BLaER1 treated with 17β-estradiol and CSF1 and Interleukin-3, amounts not matched to agents 10 nM and 100 nM (cell line): ENCODE results near the gene RARS2.

Experiments used
- H3K27ac ChIP-seq, 11 experiments: shearing (Covaris generic); formaldehyde crosslinking; 2 replicates each; pipeline ENCODE4 v1.8.1; 2022
- H3K27me3 ChIP-seq, 11 experiments: shearing (Covaris generic); formaldehyde crosslinking; 2 replicates each; pipeline ENCODE4 v1.8.1; 2022
- H3K36me3 ChIP-seq, 11 experiments: shearing (Covaris generic); formaldehyde crosslinking; 2 replicates each; pipeline ENCODE4 v1.8.1; 2022
- H3K4me1 ChIP-seq, 10 experiments: shearing (Covaris generic); formaldehyde crosslinking; 2 replicates each; pipeline ENCODE4 v1.8.1; 2022
- H3K4me2 ChIP-seq, 11 experiments: shearing (Covaris generic); formaldehyde crosslinking; 2 replicates each; pipeline ENCODE4 v1.8.1; 2022
- H3K4me3 ChIP-seq, 10 experiments: shearing (Covaris generic); formaldehyde crosslinking; 2 replicates each; pipeline ENCODE4 v1.8.1; 2022
- H3K9ac ChIP-seq, 11 experiments: shearing (Covaris generic); formaldehyde crosslinking; 2 replicates each; pipeline ENCODE4 v1.8.1; 2022
- H3K9me3 ChIP-seq, 11 experiments: shearing (Covaris generic); formaldehyde crosslinking; replicated peaks in 1 of 11; 2 replicates each; pipeline ENCODE4 v1.8.1; 2022
- H4K20me1 ChIP-seq, 11 experiments: shearing (Covaris generic); formaldehyde crosslinking; 2 replicates each; pipeline ENCODE4 v1.8.1; 2022
- Cebpa-rat ChIP-seq, 11 experiments: shearing (Covaris generic); IDR thresholded peaks; 2 replicates each; pipeline ENCODE4 v1.8.1; 2022

RARS2 gene

DNA sequence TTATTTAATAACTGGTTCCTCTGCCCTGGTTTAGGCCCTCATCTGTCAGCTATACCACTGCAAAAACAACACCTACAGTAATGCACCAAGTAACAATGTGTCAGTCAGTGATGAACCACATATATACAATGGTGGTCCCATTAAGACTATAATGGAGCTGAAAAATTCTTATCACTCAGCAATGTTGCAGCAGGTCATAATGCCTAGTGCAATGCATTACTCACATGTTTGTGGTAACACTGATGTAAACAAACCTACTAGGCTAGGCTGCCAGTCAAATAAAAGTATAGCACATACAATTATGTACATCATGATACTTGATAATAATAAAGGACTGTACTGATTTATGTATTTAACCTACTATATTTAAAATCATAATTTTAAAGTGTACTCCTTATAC, 31.3 kb downstream of the RARS2 start:
- peaks cover 12 to 70% (median 25%) of the 10 kb centered on the region in 11 experiments; a peak in 16 of 22 replicates for H3K36me3 ChIP-seq
- H3K4me2 ChIP-seq, result no peak overlapping the region
- H3K27me3 ChIP-seq, result no peaks in the 10 kb centered on the region
- H3K4me1 ChIP-seq, result no peaks in the 10 kb centered on the region
- H3K9me3 ChIP-seq, result no peaks in the 10 kb centered on the region
- H3K9ac ChIP-seq, result no peak overlapping the region
- no peak for TF ChIP-seq Cebpa-rat (IDR thresholded peaks at IDR 0.05)
- H3K27ac ChIP-seq, result no peak overlapping the region
- no peaks in the 10 kb centered on the region for H4K20me1 ChIP-seq
- no peak overlapping the region for H3K4me3 ChIP-seq

DNA sequence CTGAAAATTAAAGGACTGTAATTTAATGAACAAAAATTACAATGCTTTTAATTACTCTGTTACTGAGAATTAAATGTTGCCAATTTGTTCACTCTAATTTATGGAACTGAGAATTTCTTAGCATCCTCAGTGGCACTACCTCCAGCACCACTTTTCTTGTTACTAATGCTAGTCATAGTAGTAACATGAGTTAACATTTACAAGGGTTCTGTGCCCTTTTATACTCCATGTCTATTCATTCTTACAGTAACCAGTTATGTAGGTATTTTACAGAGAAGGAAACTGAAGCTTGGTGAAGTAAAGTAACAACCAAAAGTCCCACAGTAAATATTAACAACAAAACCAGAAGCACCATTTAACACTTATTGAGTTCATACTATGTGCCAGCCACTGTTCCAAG, 34.3 kb downstream of the RARS2 start:
- TF ChIP-seq Cebpa-rat (IDR thresholded peaks at IDR 0.05), result no peak
- H3K4me3 ChIP-seq, result no peak overlapping the region
- no peak overlapping the region for H3K27ac ChIP-seq
- H3K27me3 ChIP-seq, result no peaks in the 10 kb centered on the region
- H3K4me2 ChIP-seq, result no peak overlapping the region
- no peaks in the 10 kb centered on the region for H4K20me1 ChIP-seq
- no peaks in the 10 kb centered on the region for H3K4me1 ChIP-seq
- no peak overlapping the region for H3K9ac ChIP-seq
- H3K36me3 ChIP-seq, result peaks cover 7 to 57% (median 16%) of the 10 kb centered on the region in 11 experiments; a peak in 13 of 22 replicates
- no peaks in the 10 kb centered on the region for H3K9me3 ChIP-seq

DNA sequence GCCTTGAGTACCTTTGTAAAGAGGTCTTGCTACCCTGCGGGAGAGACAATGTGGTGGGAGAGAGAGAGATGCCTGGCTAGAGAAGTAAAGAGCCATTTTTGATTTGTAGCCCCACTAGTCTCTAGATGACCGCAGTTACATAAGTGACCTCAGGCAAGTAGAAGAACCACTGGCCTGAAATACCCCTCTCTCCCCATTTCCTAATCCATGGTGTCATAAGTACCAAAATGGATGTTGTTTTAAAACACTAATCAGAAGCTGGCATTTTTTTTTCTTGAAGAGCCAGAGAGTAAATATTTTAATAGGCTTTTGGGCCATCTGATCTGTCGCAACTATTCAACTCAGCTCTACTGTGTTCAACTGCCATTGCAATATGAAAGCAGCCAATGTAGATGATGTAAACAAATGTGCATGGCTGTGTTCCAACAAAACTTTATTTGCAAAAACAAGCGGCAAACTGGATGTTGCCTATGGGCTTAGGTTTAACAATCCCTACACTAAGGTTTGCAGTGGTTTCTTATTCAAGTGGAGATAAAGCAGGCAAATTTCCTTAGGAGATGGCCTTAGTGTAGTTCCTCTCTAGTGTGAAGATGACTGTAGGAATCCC, 36.5 kb downstream of the RARS2 start:
- Histone ChIP-seq H3K4me3 (no peak overlapping the region), H3K27ac (no peak overlapping the region), H4K20me1 (no peaks in the 10 kb centered on the region), H3K27me3 (no peaks in the 10 kb centered on the region), H3K9ac (no peak overlapping the region), H3K4me1 (no peaks in the 10 kb centered on the region), H3K9me3 (no peaks in the 10 kb centered on the region), H3K36me3 (peaks cover 8 to 67% (median 17%) of the 10 kb centered on the region in 11 experiments; a peak in 14 of 22 replicates), H3K4me2 (no peak overlapping the region)
- TF ChIP-seq Cebpa-rat (IDR thresholded peaks at IDR 0.05), result no peak

DNA sequence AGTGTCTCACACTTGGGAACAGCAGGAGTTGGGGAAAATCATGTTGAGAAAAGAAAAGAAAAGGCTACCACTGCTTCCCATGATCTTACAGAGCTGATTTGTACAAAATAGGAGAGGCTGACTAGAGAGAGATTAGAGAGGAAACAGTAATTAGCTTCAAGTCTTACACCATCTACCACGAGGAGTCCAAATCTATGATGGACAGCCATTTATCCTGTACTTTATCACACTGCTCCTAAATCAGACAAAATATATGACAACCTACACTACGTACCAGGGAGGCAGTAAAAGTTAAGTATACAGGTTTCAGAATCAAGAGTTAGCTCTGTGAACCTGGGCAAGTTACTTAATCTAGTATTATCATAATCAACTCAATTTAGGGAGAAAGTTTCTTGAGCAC, 38.0 kb downstream of the RARS2 start:
- H3K4me2 ChIP-seq, result no peak overlapping the region
- no peaks in the 10 kb centered on the region for H3K4me1 ChIP-seq
- H4K20me1 ChIP-seq, result no peaks in the 10 kb centered on the region
- H3K27ac ChIP-seq, result no peak overlapping the region
- no peak for TF ChIP-seq Cebpa-rat (IDR thresholded peaks at IDR 0.05)
- H3K27me3 ChIP-seq, result no peaks in the 10 kb centered on the region
- H3K4me3 ChIP-seq, result no peak overlapping the region
- H3K36me3 ChIP-seq, result peaks cover 8 to 65% (median 18%) of the 10 kb centered on the region in 11 experiments; a peak in 15 of 22 replicates
- no peaks in the 10 kb centered on the region for H3K9me3 ChIP-seq
- H3K9ac ChIP-seq, result no peak overlapping the region

DNA sequence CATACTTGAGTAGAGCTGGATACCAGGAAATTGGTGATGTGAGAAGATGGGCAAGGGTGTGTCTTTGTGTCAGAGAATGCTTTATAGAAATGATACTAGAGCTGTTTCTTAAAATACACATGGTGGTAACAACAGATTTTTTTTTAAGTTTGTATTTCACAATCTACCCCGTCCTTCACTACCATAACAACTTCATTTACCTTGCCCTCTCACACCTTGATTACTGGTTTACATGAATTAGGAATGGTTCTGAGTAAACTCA, 45.4 kb downstream of the RARS2 start:
- H3K27ac ChIP-seq, result no peak overlapping the region
- peaks cover 13 to 70% (median 34%) of the 10 kb centered on the region in 11 experiments; a peak in 20 of 22 replicates for H3K36me3 ChIP-seq
- H3K27me3 ChIP-seq, result no peaks in the 10 kb centered on the region
- H3K4me1 ChIP-seq, result no peaks in the 10 kb centered on the region
- no peak overlapping the region for H3K4me3 ChIP-seq
- H3K9ac ChIP-seq, result no peak overlapping the region
- TF ChIP-seq Cebpa-rat (IDR thresholded peaks at IDR 0.05), result no peak
- peaks cover 7 to 17% (median 10%) of the 10 kb centered on the region in 11 experiments; a peak in 18 of 22 replicates for H3K9me3 ChIP-seq
- H4K20me1 ChIP-seq, result no peaks in the 10 kb centered on the region
- no peak overlapping the region for H3K4me2 ChIP-seq

DNA sequence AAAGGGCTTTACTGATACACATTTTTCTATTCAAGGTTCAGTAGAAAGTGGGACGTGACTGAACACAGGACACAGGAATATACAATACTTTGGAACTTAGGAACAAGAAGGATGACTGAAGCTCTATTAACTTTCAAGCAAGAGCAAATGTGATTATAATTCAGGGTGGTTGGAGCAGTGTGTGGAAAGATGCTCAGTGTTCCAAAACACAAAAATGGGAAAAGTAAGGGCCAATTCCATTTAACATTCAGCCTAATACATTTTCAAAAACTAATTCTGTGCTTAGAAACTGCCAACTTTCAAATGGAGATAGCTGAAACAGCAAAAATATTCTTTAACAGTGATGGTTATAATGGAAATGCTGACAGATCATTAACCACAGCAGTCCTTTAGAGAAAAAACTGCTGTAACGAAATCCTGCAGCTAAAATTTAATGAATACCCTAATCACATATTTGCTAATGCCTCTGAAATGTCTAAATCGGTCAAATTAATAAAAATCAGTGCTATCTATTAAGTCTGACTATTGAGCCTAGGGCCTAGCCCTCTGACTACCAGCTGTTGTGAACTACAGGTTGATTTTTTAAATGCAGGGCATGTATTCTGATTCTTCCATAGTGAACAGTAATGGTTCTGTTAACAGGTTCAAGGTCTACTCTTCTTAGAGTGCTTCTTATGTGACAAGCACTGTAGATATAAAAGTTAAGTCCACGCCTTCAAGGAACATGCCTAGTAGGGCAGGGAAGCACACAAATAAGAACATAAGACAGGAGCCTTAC, 45.9 kb downstream of the RARS2 start:
- no peak overlapping the region for H3K4me3 ChIP-seq
- H3K9me3 ChIP-seq, result peaks cover 9 to 19% (median 14%) of the 10 kb centered on the region in 11 experiments; a peak in 18 of 22 replicates
- H3K27me3 ChIP-seq, result no peaks in the 10 kb centered on the region
- no peak for TF ChIP-seq Cebpa-rat (IDR thresholded peaks at IDR 0.05)
- H3K27ac ChIP-seq, result no peak overlapping the region
- no peaks in the 10 kb centered on the region for H3K4me1 ChIP-seq
- H3K36me3 ChIP-seq, result peaks cover 18 to 70% (median 37%) of the 10 kb centered on the region in 11 experiments; a peak in 20 of 22 replicates
- no peak overlapping the region for H3K4me2 ChIP-seq
- no peak overlapping the region for H3K9ac ChIP-seq
- H4K20me1 ChIP-seq, result no peaks in the 10 kb centered on the region

DNA sequence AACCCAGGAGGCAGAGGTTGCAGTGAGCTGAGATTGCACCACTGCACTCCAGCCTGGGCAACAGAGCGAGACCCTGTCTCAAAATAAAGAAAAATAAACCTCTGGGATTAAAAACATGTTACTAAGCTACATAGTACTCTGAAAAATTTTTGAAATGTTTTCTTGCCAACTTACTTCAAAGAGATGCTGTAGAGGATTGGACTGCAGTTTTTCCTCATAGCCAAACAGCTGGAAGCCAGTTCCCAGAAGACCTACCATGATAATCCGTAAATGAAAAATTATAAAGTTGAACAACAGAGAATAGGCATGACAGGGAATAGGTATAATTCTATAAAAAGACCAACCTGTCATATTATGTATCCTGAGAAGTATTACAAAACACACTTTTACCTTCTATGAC, 48.0 kb downstream of the RARS2 start:
- Histone ChIP-seq H3K27me3 (no peaks in the 10 kb centered on the region), H3K9me3 (peaks cover 9 to 19% (median 14%) of the 10 kb centered on the region in 11 experiments; a peak in 18 of 22 replicates), H3K4me3 (no peak overlapping the region), H3K9ac (no peak overlapping the region), H3K4me1 (peaks cover 0 to 7% (median 0%) of the 10 kb centered on the region in 10 experiments; a peak in 1 of 20 replicates), H3K4me2 (no peak overlapping the region), H4K20me1 (no peaks in the 10 kb centered on the region), H3K36me3 (peaks cover 18 to 57% (median 30%) of the 10 kb centered on the region in 11 experiments; a peak in 18 of 22 replicates), H3K27ac (no peak overlapping the region)
- TF ChIP-seq Cebpa-rat (IDR thresholded peaks at IDR 0.05), result no peak

DNA sequence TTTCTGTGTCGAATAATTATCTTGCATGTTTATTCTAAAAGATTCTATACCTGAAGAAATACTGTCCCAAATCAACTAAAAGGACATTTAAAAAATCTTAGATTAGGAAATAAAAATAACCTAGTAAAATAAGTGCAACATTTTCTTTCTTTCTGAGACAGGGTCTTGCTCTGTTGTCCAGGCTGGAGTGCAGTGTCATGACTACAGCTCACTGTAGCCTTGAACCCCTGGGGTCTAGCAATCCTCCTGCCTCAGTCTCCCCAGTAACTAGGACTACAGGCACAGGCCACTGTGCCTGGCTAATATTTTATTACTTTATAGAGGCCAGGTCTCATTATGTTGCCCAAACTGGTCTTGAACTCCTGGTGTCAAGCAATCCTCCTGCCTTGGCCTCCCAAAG, 48.7 kb downstream of the RARS2 start:
- peaks cover 0 to 8% (median 0%) of the 10 kb centered on the region in 10 experiments; a peak in 1 of 20 replicates for H3K4me1 ChIP-seq
- no peak overlapping the region for H3K27ac ChIP-seq
- TF ChIP-seq Cebpa-rat (IDR thresholded peaks at IDR 0.05), result no peak
- H3K36me3 ChIP-seq, result peaks cover 18 to 55% (median 30%) of the 10 kb centered on the region in 11 experiments; a peak in 18 of 22 replicates
- H3K9me3 ChIP-seq, result peaks cover 9 to 19% (median 14%) of the 10 kb centered on the region in 11 experiments; a peak in 18 of 22 replicates
- H3K9ac ChIP-seq, result no peak overlapping the region
- no peaks in the 10 kb centered on the region for H4K20me1 ChIP-seq
- no peak overlapping the region for H3K4me3 ChIP-seq
- no peaks in the 10 kb centered on the region for H3K27me3 ChIP-seq
- H3K4me2 ChIP-seq, result no peak overlapping the region

DNA sequence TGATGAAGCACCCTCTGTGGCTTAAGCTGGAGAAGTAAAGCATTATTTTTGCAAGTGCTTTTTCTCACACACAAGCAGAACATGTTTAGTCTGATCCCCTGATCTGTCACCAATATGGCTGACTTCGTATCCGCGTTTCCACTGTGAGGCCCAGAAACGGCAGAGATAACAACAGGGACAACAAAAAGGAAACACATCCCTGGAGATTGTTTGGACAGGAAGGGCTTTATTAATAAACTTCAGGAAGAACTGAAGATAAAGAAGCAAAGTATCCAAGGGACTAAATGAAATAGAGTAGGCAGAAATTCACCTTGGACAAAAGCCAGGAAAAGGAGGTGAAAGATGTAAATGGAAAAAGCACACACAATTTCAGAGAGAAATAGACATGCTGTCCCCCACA, 49.2 kb downstream of the RARS2 start:
- peaks cover 9 to 19% (median 14%) of the 10 kb centered on the region in 11 experiments; a peak in 18 of 22 replicates for H3K9me3 ChIP-seq
- H3K4me2 ChIP-seq, result no peak overlapping the region
- no peak overlapping the region for H3K9ac ChIP-seq
- H3K4me1 ChIP-seq, result peaks cover 0 to 8% (median 0%) of the 10 kb centered on the region in 10 experiments; a peak in 1 of 20 replicates
- no peaks in the 10 kb centered on the region for H4K20me1 ChIP-seq
- TF ChIP-seq Cebpa-rat (IDR thresholded peaks at IDR 0.05), result no peak
- H3K36me3 ChIP-seq, result peaks cover 18 to 55% (median 30%) of the 10 kb centered on the region in 11 experiments; a peak in 18 of 22 replicates
- no peak overlapping the region for H3K4me3 ChIP-seq
- no peak overlapping the region for H3K27ac ChIP-seq
- H3K27me3 ChIP-seq, result no peaks in the 10 kb centered on the region
